H1 (cell line): ENCODE results near the gene KATNAL1. TPM values are rescaled to one million over a fixed set of nuclear protein-coding genes. Genes with fewer than 3 reads are reported as not detected.

Source experiments
- CTCF ChIA-PET: fragments of 300-600 bp; sonication (Branson Sonifier 250); formaldehyde crosslinking; loops from one replicate; lab custom pipeline; 2021; ENCODE audit not compliant: partially characterized antibody; lab: Charles Lee
- POLR2A ChIA-PET: fragments of 300-600 bp; sonication (Branson Sonifier 250); formaldehyde crosslinking; loops from one replicate; lab custom pipeline; 2021; ENCODE audit warnings: inconsistent platforms; ENCODE audit not compliant: partially characterized antibody; lab: Charles Lee
- DNase-seq, 2 experiments: peaks; one replicate each; pipeline versions ENCODE4 v3.0.0 to v3.0.0-alpha.2; 2010 to 2022; ENCODE audit warnings: low spot score in 2 of 2, low read depth in 1 of 2, mixed read lengths in 1 of 2
- FAIRE-seq: peaks from 2 replicates; lab custom pipeline; 2011; peaks lifted over from hg19 to GRCh38; lab: Jason Lieb, UNC
- H2AFZ ChIP-seq: 2 replicates; pipeline ENCODE4 v1.8.1; 2012; ENCODE audit warnings: low read length, inconsistent platforms
- H2AK5ac ChIP-seq: 2 replicates; pipeline ENCODE4 v1.6.1; 2013; ENCODE audit warnings: low read depth, low read length
- H2BK120ac ChIP-seq: replicated peaks from 2 replicates; pipeline ENCODE3; 2013; ENCODE audit warnings: low read depth, low read length, inconsistent platforms
- H2BK12ac ChIP-seq: 2 replicates; pipeline ENCODE4 v1.6.1; 2013; ENCODE audit warnings: low read depth, low read length
- H2BK15ac ChIP-seq: 2 replicates; pipeline ENCODE4 v1.6.1; 2013; ENCODE audit warnings: low read length
- H2BK20ac ChIP-seq: 2 replicates; pipeline ENCODE4 v1.6.1; 2013; ENCODE audit warnings: low read length
- H2BK5ac ChIP-seq: 2 replicates; pipeline ENCODE4 v1.6.1; 2013; ENCODE audit warnings: low read depth, low read length
- H3K14ac ChIP-seq: 2 replicates; pipeline ENCODE4 v1.6.1; 2013; ENCODE audit warnings: inconsistent platforms; ENCODE audit not compliant: insufficient read length
- H3K18ac ChIP-seq: 2 replicates; pipeline ENCODE4 v1.6.1; 2013; ENCODE audit warnings: low read length; ENCODE audit errors: extremely low read depth
- H3K23ac ChIP-seq: 2 replicates; pipeline ENCODE4 v1.6.1; 2013; ENCODE audit warnings: inconsistent platforms; ENCODE audit not compliant: insufficient read length
- H3K23me2 ChIP-seq: 2 replicates; pipeline ENCODE4 v1.6.1; 2013; ENCODE audit warnings: low read depth, low read length
- H3K27ac ChIP-seq: 2 replicates; pipeline ENCODE4 v1.6.1; 2011; ENCODE audit warnings: low read depth, low read length, inconsistent platforms
- H3K27me3 ChIP-seq, 4 experiments: replicated peaks in 1 of 4; 1 replicate in 1 of 4; 2 replicates in 3 of 4; pipeline versions ENCODE4 v1.6.1 to v1.8.1; 2011 to 2013; ENCODE audit warnings: low read length in 3 of 4, mild to moderate bottlenecking in 3 of 4, inconsistent platforms in 2 of 4, mixed read lengths in 2 of 4, moderate library complexity in 1 of 4; ENCODE audit not compliant: control insufficient read depth in 3 of 4, insufficient read depth in 3 of 4; ENCODE audit errors: extremely low read depth in 1 of 4
- H3K36me3 ChIP-seq, 4 experiments: 2 replicates each; pipeline versions ENCODE4 v1.6.1 to v1.8.1; 2011 to 2013; ENCODE audit warnings: mild to moderate bottlenecking in 4 of 4, low read length in 3 of 4, moderate library complexity in 2 of 4, control low read depth in 1 of 4, inconsistent platforms in 1 of 4; ENCODE audit not compliant: insufficient read depth in 4 of 4, control insufficient read depth in 2 of 4
- H3K4ac ChIP-seq: replicated peaks from 2 replicates; pipeline ENCODE3; 2013; ENCODE audit warnings: low read length, low read depth, mixed read lengths, inconsistent platforms; ENCODE audit not compliant: insufficient read length
- H3K4me1 ChIP-seq, 4 experiments: replicated peaks in 1 of 4; 1 replicate in 1 of 4; 2 replicates in 3 of 4; pipeline versions ENCODE4 v1.6.1 to v1.8.1; 2011 to 2013; ENCODE audit warnings: low read length in 3 of 4, inconsistent platforms in 2 of 4, mixed read lengths in 1 of 4; ENCODE audit not compliant: insufficient read depth in 4 of 4, control insufficient read depth in 3 of 4
- H3K4me2 ChIP-seq, 2 experiments: 2 replicates each; pipeline versions ENCODE4 v1.6.1 to v1.8.1; 2011 to 2013; ENCODE audit warnings: low read depth in 2 of 2, low read length in 2 of 2, control low read depth in 1 of 2, inconsistent platforms in 1 of 2, mild to moderate bottlenecking in 1 of 2; ENCODE audit not compliant: insufficient read depth in 1 of 2
- H3K4me3 ChIP-seq, 4 experiments: fragments of 200-600, 300-600 bp in 1 of 4; sonication (generic), shearing (Covaris generic), sonication (Bioruptor Twin) in 1 of 4; 2 replicates each; pipeline versions ENCODE4 v1.5.1 to v1.8.1; 2011 to 2016; ENCODE audit warnings: low read length in 4 of 4, low read depth in 3 of 4, control low read depth in 2 of 4, inconsistent platforms in 2 of 4, mild to moderate bottlenecking in 2 of 4, mixed read lengths in 1 of 4, moderate library complexity in 1 of 4; ENCODE audit not compliant: insufficient read depth in 2 of 4; ENCODE audit errors: extremely low read depth in 1 of 4
- H3K56ac ChIP-seq: replicated peaks from 2 replicates; pipeline ENCODE3; 2013; ENCODE audit warnings: low read depth, mild to moderate bottlenecking, mixed read lengths, low read length, inconsistent platforms; ENCODE audit not compliant: insufficient read length
- H3K79me1 ChIP-seq: 2 replicates; pipeline ENCODE4 v1.6.1; 2013; ENCODE audit warnings: low read depth, low read length, control low read depth
- H3K79me2 ChIP-seq, 2 experiments: 2 replicates each; pipeline versions ENCODE4 v1.6.1 to v1.8.1; 2012 to 2013; ENCODE audit warnings: low read length in 2 of 2, mild to moderate bottlenecking in 2 of 2, inconsistent platforms in 1 of 2; ENCODE audit not compliant: insufficient read depth in 2 of 2, control insufficient read depth in 1 of 2
- H3K9ac ChIP-seq, 4 experiments: replicated peaks in 1 of 4; 1 replicate in 1 of 4; 2 replicates in 3 of 4; pipeline versions ENCODE4 v1.6.1 to v1.8.1; 2011 to 2013; ENCODE audit warnings: low read depth in 3 of 4, low read length in 3 of 4, control low read depth in 2 of 4, mild to moderate bottlenecking in 2 of 4, moderate library complexity in 2 of 4, inconsistent platforms in 1 of 4; ENCODE audit errors: extremely low read depth in 1 of 4
- H3K9me3 ChIP-seq, 2 experiments: 2 replicates each; pipeline versions ENCODE4 v1.6.1 to v1.8.1; 2012 to 2013; ENCODE audit warnings: mild to moderate bottlenecking in 2 of 2, moderate library complexity in 2 of 2, control low read depth in 1 of 2, inconsistent platforms in 1 of 2, low read depth in 1 of 2, low read length in 1 of 2, mixed read lengths in 1 of 2; ENCODE audit not compliant: insufficient read depth in 2 of 2
- H4K20me1 ChIP-seq, 2 experiments: replicated peaks in 1 of 2; 2 replicates each; pipeline versions ENCODE3 to v1.8.1; 2011 to 2013; ENCODE audit warnings: inconsistent platforms in 2 of 2, low read length in 2 of 2, mild to moderate bottlenecking in 1 of 2; ENCODE audit not compliant: insufficient read depth in 2 of 2, control insufficient read depth in 1 of 2
- H4K5ac ChIP-seq: 2 replicates; pipeline ENCODE4 v1.6.1; 2013; ENCODE audit warnings: low read length, low read depth, mixed read lengths, inconsistent platforms; ENCODE audit not compliant: insufficient read length
- H4K8ac ChIP-seq: 2 replicates; pipeline ENCODE4 v1.8.0; 2013; ENCODE audit warnings: mild to moderate bottlenecking, moderate library complexity, low read length, inconsistent platforms; ENCODE audit not compliant: insufficient read depth; ENCODE audit errors: extremely low read depth
- H4K91ac ChIP-seq: replicated peaks from 2 replicates; pipeline ENCODE3; 2013; ENCODE audit warnings: low read length, mixed read lengths, inconsistent platforms; ENCODE audit not compliant: insufficient read length
- CBX5 ChIP-seq: fragments of 300-800, 300-1000 bp; sonication (generic); IDR thresholded peaks from 2 replicates; pipeline ENCODE4 v1.7.1; 2016; ENCODE audit warnings: antibody characterized with exemption, low read length, low read depth
- CHD2 ChIP-seq: IDR thresholded peaks from 2 replicates; pipeline ENCODE4 v1.6.1; 2012; ENCODE audit warnings: low read length, improper control_type of control experiment
- EGR1 ChIP-seq: IDR thresholded peaks from 2 replicates; pipeline ENCODE4 v1.6.1; 2011; ENCODE audit warnings: low read depth, low read length, borderline replicate concordance
- HDAC2 ChIP-seq, 2 experiments: fragments of 300-600 bp in 1 of 2; sonication (generic) in 1 of 2; IDR thresholded peaks; 2 replicates each; pipeline ENCODE4 v1.6.1; 2011 to 2012; ENCODE audit warnings: low read depth in 2 of 2, low read length in 2 of 2, mild to moderate bottlenecking in 2 of 2, moderate library complexity in 2 of 2, borderline replicate concordance in 1 of 2, inconsistent platforms in 1 of 2
- JUN ChIP-seq: IDR thresholded peaks from 2 replicates; pipeline ENCODE4 v1.6.1; 2011; ENCODE audit warnings: low read depth, mild to moderate bottlenecking, improper control_type of control experiment, low read length
- JUND ChIP-seq: IDR thresholded peaks from 2 replicates; pipeline ENCODE4 v1.6.1; 2011; ENCODE audit warnings: mild to moderate bottlenecking, improper control_type of control experiment, low read length
- KDM5A ChIP-seq: fragments of 200-600 bp; IDR thresholded peaks from 2 replicates; pipeline ENCODE4 v1.7.1; 2012; ENCODE audit warnings: mild to moderate bottlenecking, low read length, inconsistent platforms, mixed read lengths
- PHF8 ChIP-seq: fragments of 200-600 bp; sonication (generic); conservative IDR thresholded peaks from 2 replicates; pipeline ENCODE4 v1.7.1; 2012; ENCODE audit warnings: low read depth, mild to moderate bottlenecking, inconsistent platforms, low read length, moderate library complexity
- RNF2 ChIP-seq: fragments of 200-900, 300-1000 bp; sonication (generic); IDR thresholded peaks from 2 replicates; pipeline ENCODE4 v1.7.1; 2016; ENCODE audit warnings: borderline replicate concordance, low read depth, mild to moderate bottlenecking, antibody characterized with exemption, low read length; ENCODE audit not compliant: poor library complexity, severe bottlenecking; ENCODE audit errors: missing control alignments
- SUZ12 ChIP-seq: fragments of 200-600 bp; sonication (generic); IDR thresholded peaks from 2 replicates; pipeline ENCODE4 v1.6.1; 2012; ENCODE audit warnings: mild to moderate bottlenecking, inconsistent platforms, low read length, moderate library complexity, mixed read lengths
- WGBS, 2 experiments: shearing (Covaris generic) in 1 of 2; methylation state at CpG; one replicate each; pipeline versions ENCODE4 v1.1.6 to v1.1.7; 2013 to 2015; ENCODE audit warnings: low lambda C conversion rate in 2 of 2, mixed read lengths in 2 of 2, inconsistent platforms in 1 of 2, low coverage in 1 of 2, missing lambda C conversion rate in 1 of 2; ENCODE audit not compliant: insufficient replicate concordance in 2 of 2, insufficient coverage in 1 of 2, insufficient read length in 1 of 2; ENCODE audit errors: extremely low coverage in 1 of 2, missing lambda C conversion rate in 1 of 2; 5-methylcytosine and 5-hydroxymethylcytosine counted together
- polyA plus RNA-seq, 7 experiments: library from polyadenylated mRNA; depleted of rRNA in 3 of 7; stranded (reverse) in 5 of 7; unstranded in 2 of 7; fragments of >200 nt in 5 of 7; fragments of 200-250 nt in 2 of 7; gene quantifications; 1 replicate in 5 of 7; 2 replicates in 1 of 7; 4 replicates in 1 of 7; pipeline versions ENCODE4 v1.2.1 to v1.2.3, GENCODE V29; 2011 to 2013; ENCODE audit warnings: missing spikeins in 2 of 7, mixed read lengths in 2 of 7
- total RNA-seq: library from RNA; stranded (reverse); fragmentation: NEBNext Ultra II Directional; extraction: Animal tissue kit (Norgen Biotek cat#: 25700); gene quantifications from 2 replicates; pipeline ENCODE4 v1.2.1, GENCODE V29; 2021
- TF ChIP-seq, protein P1 (sequence below): IDR thresholded peaks from 2 replicates; pipeline ENCODE4 v1.6.1; 2011; ENCODE audit warnings: low read length, improper control_type of control experiment

The KATNAL1 gene
- total and polyA plus RNA-seq, 2 of the 8 experiments (the other 6 are each of a cell fraction or from before 2014, with no cell fraction given): 4.0 to 13.2 TPM

DNA sequence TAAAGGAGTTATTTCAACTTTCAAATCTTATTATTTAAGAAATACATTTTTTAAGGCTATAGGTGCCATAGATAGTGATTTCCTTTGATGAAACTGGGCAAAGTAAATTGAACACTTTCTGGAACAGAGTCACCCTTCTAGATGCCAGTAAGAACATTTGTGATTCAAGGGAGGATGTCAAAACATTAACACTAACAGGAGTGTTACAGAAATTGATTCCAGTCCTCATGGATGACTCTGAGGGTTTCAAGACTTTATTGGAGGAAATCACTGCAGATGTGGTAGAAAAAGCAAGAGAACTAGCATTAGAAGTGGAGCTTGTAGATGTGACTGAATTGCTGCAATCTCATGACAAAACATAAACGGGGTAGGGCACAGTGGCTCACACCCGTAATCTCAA lies 12.2 kb downstream of the KATNAL1 start:
- Histone ChIP-seq H3K27ac (no peak overlapping the region), H3K79me1 (no peaks in the 10 kb centered on the region; the same call in 1 of the 2 replicates), H3K4me2 (no peak overlapping the region), H3K27me3 (no peaks in the 10 kb centered on the region), H2AK5ac (no peak overlapping the region), H2BK15ac (no peak overlapping the region), H2BK5ac (no peak overlapping the region), H3K36me3 (no peaks in the 10 kb centered on the region), H4K20me1 (no peaks in the 10 kb centered on the region), H2BK20ac (no peak overlapping the region), H4K8ac (no peak overlapping the region), H3K18ac (no peak overlapping the region), H4K91ac (no peak overlapping the region), H3K4me3 (no peak overlapping the region), H2BK120ac (no peak overlapping the region), H3K9me3 (no peaks in the 10 kb centered on the region), H4K5ac (no peak overlapping the region), H3K9ac (no peak overlapping the region), H3K23me2 (no peaks in the 10 kb centered on the region), H3K4me1 (no peaks in the 10 kb centered on the region), H3K4ac (no peak overlapping the region), H2AFZ (no peak overlapping the region), H3K56ac (no peak overlapping the region), H2BK12ac (no peak overlapping the region), H3K79me2 (peaks cover 0 to 41% of the 10 kb centered on the region in 2 experiments; a peak in 2 of 4 replicates), H3K14ac (no peak overlapping the region), H3K23ac (no peak overlapping the region)
- ChIA-PET CTCF (no interaction called here), POLR2A (interaction anchor here (1.1 kb wide), 1 partner anchor 10 kb away, joined by 3 read pairs; no protein-coding TSS in a partner anchor)
- DNase-seq (no peak), FAIRE-seq (no peak)
- 91% methylated on average over 2 of the region's 2 CpGs; no CpG with 5 or more reads in 1 of the 2 experiments for WGBS, 2 experiments
- no peak for TF ChIP-seq PHF8
- no peak for TF ChIP-seq CHD2
- no peak for TF ChIP-seq JUND
- no peak for TF ChIP-seq JUN
- TF ChIP-seq CBX5: no peak
- no peak for TF ChIP-seq HDAC2 (IDR thresholded peaks at IDR 0.05; ENCODE audit: borderline replicate concordance in 1 of 2, low read depth in 2 of 2, low read length in 2 of 2)
- no peak for TF ChIP-seq EGR1
- no peak for TF ChIP-seq KDM5A
- TF ChIP-seq, protein P1, sequence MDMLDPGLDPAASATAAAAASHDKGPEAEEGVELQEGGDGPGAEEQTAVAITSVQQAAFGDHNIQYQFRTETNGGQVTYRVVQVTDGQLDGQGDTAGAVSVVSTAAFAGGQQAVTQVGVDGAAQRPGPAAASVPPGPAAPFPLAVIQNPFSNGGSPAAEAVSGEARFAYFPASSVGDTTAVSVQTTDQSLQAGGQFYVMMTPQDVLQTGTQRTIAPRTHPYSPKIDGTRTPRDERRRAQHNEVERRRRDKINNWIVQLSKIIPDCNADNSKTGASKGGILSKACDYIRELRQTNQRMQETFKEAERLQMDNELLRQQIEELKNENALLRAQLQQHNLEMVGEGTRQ: no peak
- no peak for TF ChIP-seq RNF2
- no peak for TF ChIP-seq SUZ12
